GM12891 (cell line): Measurements from ENCODE around the gene PRR23E.

Experiments used
- DNase-seq: peaks from one replicate; pipeline ENCODE4 v3.0.0; 2011; ENCODE audit warnings: low spot score; ENCODE audit not compliant: insufficient read length
- FAIRE-seq: peaks from 2 replicates; lab custom pipeline; 2011; peaks lifted over from hg19 to GRCh38; lab: Jason Lieb, UNC
- PAX5 ChIP-seq: IDR thresholded peaks from 2 replicates; pipeline ENCODE4 v1.6.1; 2011; ENCODE audit warnings: low read length, moderate library complexity, mild to moderate bottlenecking; ENCODE audit not compliant: insufficient read depth, severe bottlenecking
- POLR2A ChIP-seq: IDR thresholded peaks from 2 replicates; pipeline ENCODE4 v1.6.1; 2011; ENCODE audit warnings: low read depth, low read length, control low read depth
- POLR2AphosphoS5 ChIP-seq: IDR thresholded peaks from 2 replicates; pipeline ENCODE4 v1.6.1; 2011; ENCODE audit warnings: low read depth, low read length, control low read depth
- POU2F2 ChIP-seq: IDR thresholded peaks from 2 replicates; pipeline ENCODE4 v1.6.1; 2011; ENCODE audit warnings: low read depth, mild to moderate bottlenecking, control low read depth, low read length, moderate library complexity
- SPI1 ChIP-seq: IDR thresholded peaks from 2 replicates; pipeline ENCODE4 v1.6.1; 2011; ENCODE audit warnings: low read depth, low read length, control low read depth
- TAF1 ChIP-seq: IDR thresholded peaks from 2 replicates; pipeline ENCODE4 v1.6.1; 2011; ENCODE audit warnings: low read depth, low read length, control low read depth

Gene PRR23E

DNA sequence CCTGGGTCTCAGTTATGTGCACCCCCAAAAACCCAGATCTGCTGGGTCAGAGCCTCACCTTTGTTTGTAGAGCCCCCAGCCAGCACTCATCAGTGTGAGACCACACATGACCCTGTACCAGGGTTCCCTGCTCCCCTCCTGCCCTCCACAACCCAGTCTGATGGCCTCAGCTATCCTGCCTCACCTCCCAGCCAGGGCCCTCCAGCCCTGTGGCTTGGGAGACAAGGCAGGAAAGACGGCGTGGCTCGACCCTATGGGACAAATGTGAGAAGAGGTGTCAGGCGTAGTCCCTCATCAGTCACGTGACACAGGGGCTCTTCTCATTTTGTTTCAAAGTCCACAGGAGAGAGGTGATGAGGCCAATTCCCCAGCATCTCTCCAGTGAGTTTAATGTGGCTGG is 28.3 kb upstream of the PRR23E start:
- no peak for TF ChIP-seq PAX5
- no peak for TF ChIP-seq POLR2A
- no peak for TF ChIP-seq POU2F2
- no peak for TF ChIP-seq SPI1
- TF ChIP-seq POLR2AphosphoS5: no peak
- no peak for TF ChIP-seq TAF1
- no peak for FAIRE-seq
- DNase-seq: no peak

DNA sequence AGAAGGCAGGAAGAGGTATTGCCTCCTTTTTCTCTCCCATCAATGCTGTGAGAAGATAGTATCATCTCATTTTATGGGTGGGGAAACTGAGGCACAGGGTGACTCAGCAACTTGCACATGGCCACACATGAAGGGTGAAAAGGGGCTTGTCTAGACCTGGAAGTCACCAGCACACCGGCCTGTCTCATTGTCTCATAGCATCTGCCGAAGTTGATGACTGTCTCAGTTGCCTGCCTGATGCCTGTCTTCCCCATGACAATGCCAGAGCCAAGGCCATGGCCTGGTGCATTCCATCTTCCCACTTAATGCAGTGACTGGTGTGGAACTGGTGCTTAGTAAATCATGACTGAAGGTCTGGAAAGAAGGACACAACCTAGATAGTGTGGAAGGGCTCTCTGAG is 27.9 kb upstream of the PRR23E start:
- FAIRE-seq (no peak), DNase-seq (no peak)

DNA sequence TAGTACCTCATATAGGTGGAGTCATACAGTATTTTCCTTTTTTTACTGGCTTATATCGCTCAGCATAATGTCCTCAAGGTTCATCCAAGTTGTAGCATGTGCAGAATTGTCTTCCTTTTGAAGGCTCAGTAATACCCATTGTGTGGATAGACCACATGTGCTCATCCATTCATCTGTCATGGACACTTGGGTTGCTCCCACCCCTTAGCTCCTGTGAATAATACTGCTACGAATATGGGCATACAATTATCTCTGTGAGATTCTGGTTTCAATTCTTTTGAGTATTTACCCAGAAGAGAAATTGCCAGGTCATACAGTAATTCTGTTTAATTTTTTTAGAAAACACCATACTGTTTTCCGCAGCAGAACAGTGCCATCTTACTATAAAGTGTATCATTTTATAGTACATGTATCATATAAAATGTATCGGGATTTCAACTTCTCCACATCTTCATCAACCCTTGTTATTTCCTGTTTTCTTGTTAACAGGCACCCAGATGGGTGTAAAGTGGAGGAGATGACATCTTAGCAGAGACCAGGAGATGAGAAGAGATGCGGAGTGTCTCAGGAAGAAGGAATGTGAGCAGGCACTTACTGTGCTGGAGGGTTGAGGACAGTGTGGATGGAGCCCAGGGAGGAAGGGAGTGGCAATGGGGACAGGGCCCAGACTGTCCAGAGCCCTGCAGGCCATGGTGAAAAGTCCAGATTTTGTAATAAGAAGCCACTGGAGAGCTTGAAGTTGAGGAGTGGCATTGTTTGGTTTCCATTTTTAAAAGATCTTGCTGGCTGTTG is 27.0 kb upstream of the PRR23E start:
- no peak for TF ChIP-seq SPI1
- TF ChIP-seq PAX5: no peak
- TF ChIP-seq TAF1: no peak
- TF ChIP-seq POLR2A: no peak
- no peak for TF ChIP-seq POU2F2
- TF ChIP-seq POLR2AphosphoS5: no peak
- FAIRE-seq (no peak), DNase-seq (no peak)

More for the DNA sequence above, 27.9 kb upstream of the PRR23E start:
- TF ChIP-seq POU2F2: no peak
- no peak for TF ChIP-seq TAF1
- no peak for TF ChIP-seq PAX5
- TF ChIP-seq POLR2A: no peak
- TF ChIP-seq POLR2AphosphoS5: no peak
- TF ChIP-seq SPI1: no peak

DNA sequence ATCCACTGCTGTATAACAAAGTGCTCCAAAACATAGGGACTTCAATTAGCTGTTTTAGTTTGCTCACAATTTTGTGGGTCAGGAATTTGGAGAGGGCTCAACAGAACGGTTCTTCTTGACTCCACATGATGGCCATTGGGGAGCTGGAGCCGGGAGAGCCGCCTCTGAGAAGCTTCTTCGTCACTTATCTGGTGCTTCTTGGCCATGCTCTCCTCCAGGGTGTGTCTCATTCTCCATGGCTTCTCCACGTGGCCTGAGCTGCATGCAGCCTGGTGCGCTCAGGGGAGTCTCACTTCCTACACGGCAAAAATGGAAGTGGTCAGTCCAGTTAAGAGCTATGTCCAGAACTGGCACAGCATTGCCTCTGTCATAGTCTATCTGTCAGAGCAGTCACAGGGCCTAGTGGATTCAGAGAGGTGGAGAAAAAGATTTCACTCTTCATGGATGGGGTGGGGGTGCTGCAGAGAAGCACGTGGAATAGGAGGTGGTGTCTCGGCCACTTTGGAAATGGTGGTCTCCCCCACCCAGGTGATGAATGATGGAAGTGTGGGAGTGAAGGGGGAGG is 26.3 kb upstream of the PRR23E start:
- FAIRE-seq: no peak
- DNase-seq: no peak
- TF ChIP-seq POU2F2 (no peak), POLR2A (no peak), TAF1 (no peak), PAX5 (no peak), SPI1 (no peak), POLR2AphosphoS5 (no peak)

DNA sequence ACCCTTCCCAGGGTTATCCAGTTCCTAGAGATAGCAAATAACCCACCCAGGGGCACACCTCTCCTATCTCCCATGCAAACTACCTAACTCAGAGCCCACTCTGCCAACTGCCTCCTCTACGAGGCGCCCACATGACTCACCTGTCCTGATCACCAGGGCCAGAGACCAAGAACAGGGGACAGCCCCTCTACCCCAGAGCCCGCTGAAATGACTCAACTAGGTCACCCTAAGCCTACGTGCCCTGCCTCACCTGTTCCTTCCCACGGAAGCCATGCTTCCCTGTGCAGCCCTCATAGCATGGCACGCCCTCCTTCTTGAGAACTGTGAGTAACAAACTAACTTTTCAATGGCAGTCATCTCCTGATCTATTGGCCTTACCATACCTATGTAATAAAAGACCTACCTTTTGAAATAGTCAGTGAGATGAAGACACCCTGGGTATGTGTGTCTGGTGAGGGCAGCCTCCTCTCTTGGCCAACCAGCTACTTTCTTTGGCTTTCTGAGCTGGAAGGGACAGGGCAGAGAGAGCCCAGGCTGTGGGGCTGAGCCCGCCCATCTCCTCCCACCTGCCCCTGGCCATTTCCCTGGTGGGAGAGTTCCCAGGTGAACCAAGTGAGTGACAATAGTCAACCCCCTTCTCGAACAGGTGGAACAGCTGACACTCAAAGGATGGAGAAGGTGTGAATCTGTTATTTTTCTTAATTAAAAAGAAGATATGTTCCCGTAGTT is 25.5 kb upstream of the PRR23E start:
- no peak for TF ChIP-seq TAF1
- no peak for TF ChIP-seq POU2F2
- no peak for TF ChIP-seq PAX5
- no peak for TF ChIP-seq POLR2A
- no peak for TF ChIP-seq SPI1
- TF ChIP-seq POLR2AphosphoS5: no peak
- DNase-seq (no peak), FAIRE-seq (no peak)

DNA sequence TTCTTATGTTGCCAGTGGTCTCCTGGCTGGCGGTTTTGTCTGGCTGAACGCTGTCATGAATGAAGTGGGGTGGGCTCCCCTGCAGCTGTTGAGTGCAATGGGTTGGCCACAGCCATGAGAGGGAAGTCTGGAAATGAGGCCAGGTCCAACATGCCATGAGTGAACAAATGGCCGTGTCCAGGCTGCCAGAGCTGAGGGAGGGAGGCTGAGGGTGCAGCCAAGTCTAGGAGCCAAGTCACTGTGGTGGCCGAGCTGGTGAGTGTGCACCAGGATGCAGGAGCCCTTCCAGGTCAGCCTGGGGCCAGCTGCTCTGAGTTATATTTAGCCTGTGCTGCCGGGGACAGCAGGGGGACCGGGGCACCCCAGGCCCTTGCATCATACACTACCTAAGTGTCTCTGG is 24.7 kb upstream of the PRR23E start:
- TF ChIP-seq POLR2AphosphoS5: no peak
- no peak for TF ChIP-seq POLR2A
- no peak for TF ChIP-seq PAX5
- no peak for TF ChIP-seq TAF1
- no peak for TF ChIP-seq POU2F2
- TF ChIP-seq SPI1: no peak
- FAIRE-seq: no peak
- DNase-seq: no peak

DNA sequence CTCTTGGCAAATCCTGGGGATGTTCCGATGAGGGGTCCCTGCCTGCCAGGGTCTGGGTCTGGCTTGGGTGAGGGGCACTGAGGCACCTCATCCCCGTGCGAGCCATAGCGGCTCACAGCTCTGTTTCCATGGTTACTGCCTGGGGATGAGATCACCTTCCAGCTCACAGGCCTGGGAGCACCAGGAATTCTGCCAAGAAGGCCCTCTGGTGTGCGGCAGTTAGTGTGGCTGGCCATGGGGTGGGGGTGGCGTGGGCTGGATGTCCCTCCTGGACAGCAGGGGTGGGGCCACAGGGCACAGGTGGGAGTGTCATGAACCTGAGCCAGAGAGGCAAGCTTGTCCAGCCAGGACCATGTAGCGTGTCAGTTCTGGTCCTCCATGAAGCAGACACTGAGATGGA is 22.1 kb upstream of the PRR23E start:
- FAIRE-seq (no peak), DNase-seq (no peak)
- no peak for TF ChIP-seq POLR2AphosphoS5
- no peak for TF ChIP-seq POU2F2
- no peak for TF ChIP-seq TAF1
- TF ChIP-seq PAX5: no peak
- no peak for TF ChIP-seq POLR2A
- no peak for TF ChIP-seq SPI1

DNA sequence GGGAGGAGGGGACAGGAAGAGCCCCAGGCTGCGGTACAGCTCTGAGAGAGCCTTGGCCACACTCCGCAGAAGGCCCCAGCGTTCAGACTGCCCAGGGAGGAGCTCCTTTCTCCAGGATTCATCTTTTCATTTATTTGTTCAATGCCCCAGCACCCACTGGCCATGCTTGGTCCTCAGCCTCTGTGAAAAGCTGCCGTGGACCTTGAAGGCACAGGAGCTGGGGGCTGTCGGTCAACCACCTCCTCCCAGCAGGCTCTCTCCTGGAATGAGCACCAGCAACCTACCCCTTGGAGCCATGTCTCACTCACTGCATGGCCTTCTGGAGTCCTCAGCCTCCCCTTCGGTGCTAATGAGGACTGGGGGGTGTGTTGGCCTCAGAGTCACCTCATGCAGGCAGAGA is 21.6 kb upstream of the PRR23E start:
- no peak for DNase-seq
- no peak for FAIRE-seq
- TF ChIP-seq PAX5 (no peak), SPI1 (no peak), POLR2A (no peak), POU2F2 (no peak), POLR2AphosphoS5 (no peak), TAF1 (no peak)

DNA sequence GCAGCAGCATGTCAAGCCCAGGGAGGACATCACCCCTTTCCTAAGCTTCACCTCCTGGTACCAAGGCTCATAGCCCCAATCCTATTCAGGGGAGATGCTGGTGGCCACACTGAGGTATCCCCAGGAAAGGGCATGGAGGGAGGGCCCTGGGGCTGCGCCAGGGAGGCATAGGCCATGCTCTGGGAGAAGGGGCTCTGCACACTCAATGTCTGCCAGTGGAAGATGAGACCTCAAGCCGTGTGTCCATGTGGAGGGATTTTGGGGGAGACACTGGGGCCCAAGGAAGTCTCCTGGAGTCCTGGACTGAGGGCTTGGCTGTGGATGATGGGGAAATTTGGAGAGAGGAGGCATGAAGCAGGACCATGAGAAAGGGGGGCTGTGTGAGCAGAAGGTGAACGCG is 21.2 kb upstream of the PRR23E start:
- DNase-seq (no peak), FAIRE-seq (no peak)
- no peak for TF ChIP-seq POU2F2
- no peak for TF ChIP-seq POLR2AphosphoS5
- no peak for TF ChIP-seq PAX5
- TF ChIP-seq POLR2A: no peak
- TF ChIP-seq TAF1: no peak
- TF ChIP-seq SPI1: no peak
